GM19023 (cell line): ENCODE measurements around the gene SNX2.
"Not testable (repeated sequence)": the region's sequence is repeated elsewhere in the genome, so short reads cannot be mapped to it uniquely, and the experiment has no call there.

Experiments used
- ATAC-seq: cut with Tn5 transposase; IDR thresholded peaks from one replicate; pipeline ENCODE4 v1.9.1; 2021; ENCODE audit warnings: mild to moderate bottlenecking, moderate library complexity; ENCODE audit not compliant: unreplicated experiment

The SNX2 gene

GRCh38 chr5:122774861-122775549 is at the start of gene SNX2:
Gene SNX2 (plus strand): TSS chr5:122775080. CDS start chr5:122775104, 24 bp downstream.
- peak; percentile 91 for ATAC-seq

- ATAC-seq, result peak; percentile 34
These were observed 47.8 kb upstream of the SNX2 start for GRCh38 chr5:122727112-122727541.

DNA sequence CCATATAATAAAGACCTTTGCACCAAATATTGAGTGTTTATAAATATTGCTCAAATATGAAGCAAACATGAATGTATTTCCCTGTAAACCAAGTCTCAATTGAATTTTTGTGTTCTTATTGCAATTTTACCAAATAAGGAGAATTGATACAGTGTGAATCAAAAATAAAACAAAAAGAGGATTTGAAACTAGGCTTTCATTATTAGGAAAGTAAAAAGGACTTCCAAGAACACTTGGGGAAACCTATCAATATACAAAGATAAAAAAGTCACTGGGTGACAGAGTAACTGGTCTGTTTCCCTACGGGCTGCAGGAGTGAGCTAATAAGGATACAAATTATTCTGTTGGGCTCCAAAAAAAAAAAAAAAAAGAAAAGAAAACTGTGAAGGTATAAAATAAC is 44.8 kb upstream of the SNX2 start:
- ATAC-seq, result no peak

DNA sequence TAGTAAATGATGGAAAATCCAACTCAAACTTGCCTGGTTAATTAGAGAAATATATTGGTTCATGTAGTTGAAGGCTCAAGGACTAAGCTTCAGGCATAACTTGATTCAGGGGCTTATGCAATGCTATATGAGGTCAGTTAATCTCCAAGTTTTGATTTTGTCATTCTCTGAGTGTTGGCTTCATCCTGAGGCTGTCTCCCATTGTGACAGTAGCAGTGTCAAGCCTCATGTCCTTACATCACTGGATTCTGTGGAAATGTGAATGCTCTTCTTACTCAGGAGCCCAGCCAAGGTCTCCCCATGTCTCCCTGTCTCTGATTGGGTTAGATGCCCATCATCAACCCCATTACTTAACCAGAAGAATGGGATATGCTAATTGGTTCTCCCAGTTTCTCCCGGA is 44.4 kb upstream of the SNX2 start:
- no peak for ATAC-seq

- ATAC-seq, result peak; percentile 80
These were observed 38.6 kb upstream of the SNX2 start for GRCh38 chr5:122736086-122736845.

GRCh38 chr5:122738088-122738487 is 36.8 kb upstream of the SNX2 start:
- no peak for ATAC-seq

- ATAC-seq, result no peak
These were observed 33.2 kb upstream of the SNX2 start for GRCh38 chr5:122741681-122742080.

DNA sequence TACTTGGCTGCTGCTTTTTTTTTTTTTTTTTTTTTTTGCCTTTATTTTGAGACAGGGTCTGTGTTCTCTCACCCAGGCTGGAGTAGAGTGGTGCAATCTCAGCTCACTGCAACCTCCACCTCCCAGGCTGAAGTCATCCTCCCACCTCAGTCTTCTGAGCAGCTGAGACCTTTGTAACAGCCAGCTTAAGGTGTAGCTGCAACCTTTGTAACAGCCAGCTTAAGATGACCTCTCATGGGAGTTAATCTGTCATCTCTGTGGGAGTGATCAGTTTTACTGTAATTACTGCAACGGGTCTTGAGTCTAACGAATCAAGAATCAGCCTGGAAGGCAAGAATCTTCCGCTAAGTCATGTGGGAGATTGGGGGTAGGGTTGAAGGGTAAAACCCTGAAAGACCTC is 31.6 kb upstream of the SNX2 start:
- ATAC-seq, result no peak

DNA sequence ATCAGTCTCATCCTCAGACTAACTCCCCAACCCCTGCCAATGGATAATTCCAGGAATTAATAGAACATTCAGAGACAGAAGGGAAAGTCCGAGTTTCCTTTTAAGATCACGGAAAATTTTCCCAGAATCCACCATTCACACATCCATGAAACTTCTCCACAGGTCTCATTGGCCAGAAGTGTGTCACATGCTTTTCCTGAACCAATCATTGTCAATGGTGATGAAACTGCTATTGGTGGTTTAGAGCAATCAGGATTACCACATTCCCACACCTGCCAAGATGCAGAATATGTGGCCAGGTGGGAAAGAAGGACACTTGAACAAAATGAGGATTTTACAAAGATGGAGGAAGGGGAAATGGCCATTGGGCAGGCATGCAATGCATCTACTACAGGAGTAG is 29.3 kb upstream of the SNX2 start:
- no peak for ATAC-seq

DNA sequence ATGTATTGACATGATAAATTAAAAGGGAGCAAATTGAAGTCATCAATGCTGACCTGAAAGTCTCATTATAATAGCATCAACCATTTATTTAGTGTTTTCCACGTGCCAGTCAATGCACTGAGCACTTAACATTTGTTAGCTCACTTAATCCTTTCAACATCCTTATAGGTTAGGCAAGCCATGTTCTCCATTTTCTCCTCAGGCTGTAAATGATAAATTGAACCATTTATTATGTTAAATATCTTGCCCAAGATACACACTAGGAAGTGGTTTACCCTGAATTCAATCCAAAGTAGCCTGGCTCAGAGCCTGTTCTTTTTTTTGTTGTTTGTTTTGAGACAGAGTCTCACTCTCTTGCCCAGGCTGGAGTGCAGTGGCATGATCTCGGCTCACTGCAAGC is 25.0 kb upstream of the SNX2 start:
- no peak for ATAC-seq

DNA sequence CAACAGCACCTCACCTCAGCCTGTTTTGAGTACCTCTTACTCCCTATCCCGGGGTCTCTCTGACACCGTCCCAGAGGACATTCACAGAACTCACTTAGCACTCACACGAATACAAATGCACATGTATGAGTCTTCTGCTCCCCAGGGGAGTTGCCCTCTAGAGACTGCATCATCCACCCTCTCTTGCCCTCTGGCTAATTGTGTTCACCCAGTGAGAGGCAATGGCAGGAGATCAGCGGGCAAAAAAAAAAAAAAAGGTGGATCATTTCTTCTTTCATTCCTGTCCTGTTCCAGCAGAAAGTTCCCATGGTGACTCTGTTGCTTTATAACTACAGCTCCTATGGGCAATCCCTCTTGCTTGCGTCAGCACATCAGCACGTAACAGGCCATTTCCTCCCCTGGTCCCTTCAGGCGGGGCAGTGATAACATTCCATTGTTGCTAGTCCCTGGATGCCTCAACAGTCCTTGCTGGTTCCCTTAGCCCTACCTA is 23.5 kb upstream of the SNX2 start:
- no peak for ATAC-seq

GRCh38 chr5:122753500-122753899 is 21.4 kb upstream of the SNX2 start:
- no peak for ATAC-seq

- no peak for ATAC-seq
These were observed 19.1 kb upstream of the SNX2 start for GRCh38 chr5:122755783-122756182.

GRCh38 chr5:122756264-122756911 is 18.5 kb upstream of the SNX2 start:
- peak; percentile 67 for ATAC-seq

- ATAC-seq, result no peak
These were observed 17.6 kb upstream of the SNX2 start for GRCh38 chr5:122757285-122757684.

- no peak for ATAC-seq
These were observed 15.4 kb upstream of the SNX2 start for GRCh38 chr5:122759241-122760070.

- ATAC-seq, result no peak
These were observed 14.6 kb upstream of the SNX2 start for GRCh38 chr5:122760236-122760635.

DNA sequence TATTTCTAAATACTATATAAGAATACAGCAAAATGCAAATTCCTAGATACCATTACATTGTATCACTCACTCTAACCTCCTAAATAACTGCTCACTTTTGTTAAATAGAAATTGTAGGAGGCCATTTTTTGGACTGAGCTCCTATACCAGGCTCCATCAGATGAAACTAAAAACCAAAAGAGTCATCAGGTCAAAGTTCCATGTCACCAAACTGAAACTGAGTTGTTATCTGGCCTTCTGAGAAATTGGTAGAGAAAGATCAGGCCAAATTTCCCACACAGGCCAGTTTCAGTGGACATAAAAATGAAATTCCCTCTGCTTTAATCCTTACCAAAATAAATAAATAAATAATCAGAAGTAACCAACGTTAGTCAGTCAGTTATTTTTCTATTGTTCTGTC is 13.8 kb upstream of the SNX2 start:
- no peak for ATAC-seq

DNA sequence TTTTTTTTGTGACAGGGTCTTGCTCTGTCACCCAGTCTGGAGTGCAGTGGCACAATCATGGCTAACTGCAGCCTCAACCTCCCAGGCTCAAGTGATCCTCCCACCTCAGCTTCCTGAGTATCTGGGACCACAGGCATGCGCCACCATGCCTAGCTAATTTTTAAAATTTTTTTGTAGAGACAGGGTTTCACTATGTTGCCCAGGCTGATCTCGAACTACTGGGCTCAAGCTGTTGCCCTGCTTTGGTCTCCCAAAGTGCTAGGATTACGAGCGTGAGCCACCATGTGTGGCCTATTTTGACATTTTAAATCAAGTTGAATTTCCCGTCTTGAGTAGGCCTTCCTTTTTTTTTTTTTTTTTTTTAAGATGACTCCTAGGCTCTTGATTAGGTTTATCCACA is 13.0 kb upstream of the SNX2 start:
- ATAC-seq, result not testable (repeated sequence)

DNA sequence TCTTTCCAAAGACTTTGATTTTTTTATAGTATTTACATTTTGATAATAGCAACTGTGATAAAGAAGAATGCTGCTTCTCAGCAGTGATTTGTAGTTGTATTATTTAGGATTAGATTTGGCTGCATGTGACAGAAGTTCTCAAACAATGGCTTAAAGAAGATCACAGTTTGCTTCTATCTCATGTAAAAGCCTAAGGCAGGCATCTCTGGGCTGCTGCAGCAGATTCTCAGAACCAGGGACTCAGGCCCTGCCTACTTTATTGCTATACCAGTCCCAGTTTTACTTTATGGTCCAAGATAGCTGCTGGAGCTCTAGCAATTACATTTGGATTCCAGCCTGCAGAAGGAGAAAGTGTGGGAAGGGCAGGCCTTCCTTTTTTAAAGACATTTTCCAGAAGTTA is 8.8 kb upstream of the SNX2 start:
- no peak for ATAC-seq

- no peak for ATAC-seq
These were observed 4.4 kb upstream of the SNX2 start for GRCh38 chr5:122770477-122770876.
